ENCODE measurements around the gene PTPRT. TPM values are rescaled to one million over a fixed set of nuclear protein-coding genes. Genes with fewer than 3 reads are reported as not detected.

The PTPRT gene
- total RNA-seq, 1 experiment from 2014 or later: not detected

GRCh38 chr20:42112161-42112560 is 1077.5 kb downstream of the PTPRT start:
- intact Hi-C loops (cut with micrococcal nuclease; ENCODE audit: unreplicated experiment): no loop called here
- no peak for DNase-seq (ENCODE audit: low spot score)
- CTCF ChIA-PET: no interaction called here
- no peak overlapping the region for H3K27ac ChIP-seq (ENCODE audit: low read depth, low read length, poor library complexity, severe bottlenecking)
- BruUV-seq (replicated peaks): no TSS peak
- H3K9me3 ChIP-seq (ENCODE audit: low read depth, low read length, poor library complexity, severe bottlenecking): no peaks in the 10 kb centered on the region
- POLR2A ChIA-PET (ENCODE audit: low non-redundant PET): no interaction called here
- TF ChIP-seq EZH2 (IDR thresholded peaks at IDR 0.05; ENCODE audit: borderline replicate concordance, low read depth, low read length, poor library complexity, severe bottlenecking) (no peak), CTCF (conservative IDR thresholded peaks at IDR 0.05; ENCODE audit: low read depth, low read length) (no peak)
- H3K4me1 ChIP-seq (ENCODE audit: insufficient read depth, low read length, poor library complexity, severe bottlenecking): no peaks in the 10 kb centered on the region
- no peak overlapping the region for H3K4me3 ChIP-seq (ENCODE audit: low read depth, low read length, poor library complexity, severe bottlenecking)
- no peaks in the 10 kb centered on the region for H3K36me3 ChIP-seq (ENCODE audit: insufficient read depth, low read length, poor library complexity, severe bottlenecking)
- no peaks in the 10 kb centered on the region for H3K27me3 ChIP-seq (replicated peaks; ENCODE audit: insufficient read depth, low read depth, low read length, poor library complexity)

- TF ChIP-seq EZH2 (IDR thresholded peaks at IDR 0.05; ENCODE audit: borderline replicate concordance, low read depth, low read length, poor library complexity, severe bottlenecking): no peak
- no peak for TF ChIP-seq CTCF (conservative IDR thresholded peaks at IDR 0.05; ENCODE audit: low read depth, low read length)
- Histone ChIP-seq H3K9me3 (ENCODE audit: low read depth, low read length, poor library complexity, severe bottlenecking) (no peaks in the 10 kb centered on the region), H3K27me3 (replicated peaks; ENCODE audit: insufficient read depth, low read depth, low read length, poor library complexity) (no peaks in the 10 kb centered on the region), H3K27ac (ENCODE audit: low read depth, low read length, poor library complexity, severe bottlenecking) (no peak overlapping the region), H3K4me3 (ENCODE audit: low read depth, low read length, poor library complexity, severe bottlenecking) (no peak overlapping the region), H3K36me3 (ENCODE audit: insufficient read depth, low read length, poor library complexity, severe bottlenecking) (no peaks in the 10 kb centered on the region), H3K4me1 (ENCODE audit: insufficient read depth, low read length, poor library complexity, severe bottlenecking) (no peaks in the 10 kb centered on the region)
- POLR2A ChIA-PET (ENCODE audit: low non-redundant PET): no interaction called here
- intact Hi-C loops (cut with micrococcal nuclease; ENCODE audit: unreplicated experiment): no loop called here
- no TSS peak for BruUV-seq (replicated peaks)
- CTCF ChIA-PET: no interaction called here
- no peak for DNase-seq (ENCODE audit: low spot score)
Observed at GRCh38 chr20:42111349-42111748, 1078.4 kb downstream of the PTPRT start.

DNA sequence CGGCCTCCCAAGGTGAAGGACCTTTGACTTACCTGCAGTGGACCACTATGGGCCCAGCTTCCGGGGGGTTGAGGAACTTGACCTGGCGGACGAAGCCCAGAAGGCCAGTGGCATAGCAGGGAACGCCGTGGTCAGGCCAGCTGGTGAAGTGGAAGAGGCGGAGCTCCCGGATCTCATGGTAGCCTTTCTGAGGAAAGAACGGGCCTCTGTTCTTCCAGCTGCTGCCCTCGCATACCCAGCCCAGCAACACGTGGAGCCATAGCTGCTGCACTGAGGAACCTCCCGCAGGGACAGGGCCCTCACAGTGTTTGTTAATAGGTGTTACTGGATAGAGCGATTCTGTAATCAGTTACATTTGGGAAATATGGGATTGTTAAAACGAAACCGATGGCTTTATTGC is 1079.4 kb downstream of the PTPRT start:
- H3K9me3 ChIP-seq (ENCODE audit: low read depth, low read length, poor library complexity, severe bottlenecking): no peaks in the 10 kb centered on the region
- H3K27me3 ChIP-seq (replicated peaks; ENCODE audit: insufficient read depth, low read depth, low read length, poor library complexity): no peaks in the 10 kb centered on the region
- no peak overlapping the region for H3K27ac ChIP-seq (ENCODE audit: low read depth, low read length, poor library complexity, severe bottlenecking)
- no peaks in the 10 kb centered on the region for H3K4me1 ChIP-seq (ENCODE audit: insufficient read depth, low read length, poor library complexity, severe bottlenecking)
- CTCF ChIA-PET: no interaction called here
- POLR2A ChIA-PET (ENCODE audit: low non-redundant PET): no interaction called here
- DNase-seq (ENCODE audit: low spot score): no peak
- no peak overlapping the region for H3K4me3 ChIP-seq (ENCODE audit: low read depth, low read length, poor library complexity, severe bottlenecking)
- intact Hi-C loops (cut with micrococcal nuclease; ENCODE audit: unreplicated experiment): no loop called here
- H3K36me3 ChIP-seq (ENCODE audit: insufficient read depth, low read length, poor library complexity, severe bottlenecking): no peaks in the 10 kb centered on the region
- no TSS peak for BruUV-seq (replicated peaks)
- TF ChIP-seq EZH2 (IDR thresholded peaks at IDR 0.05; ENCODE audit: borderline replicate concordance, low read depth, low read length, poor library complexity, severe bottlenecking): no peak
- no peak for TF ChIP-seq CTCF (conservative IDR thresholded peaks at IDR 0.05; ENCODE audit: low read depth, low read length)
